ENCODE measurements around the gene KIZ. TPM values are rescaled to one million over a fixed set of nuclear protein-coding genes. Genes with fewer than 3 reads are reported as not detected.

KIZ gene
- total RNA-seq, result 23.5 TPM

GRCh38 chr20:21125849-21126580, at the start of gene KIZ:
Gene KIZ, plus strand, starts transcription at chr20:21126082. Its CDS starts 34 bp downstream, at chr20:21126116.
- peak; percentile 96 for DNase-seq (ENCODE audit: low spot score)

GRCh38 chr20:21077809-21078345, 48.0 kb upstream of the KIZ start:
- DNase-seq (ENCODE audit: low spot score), result no peak

DNA sequence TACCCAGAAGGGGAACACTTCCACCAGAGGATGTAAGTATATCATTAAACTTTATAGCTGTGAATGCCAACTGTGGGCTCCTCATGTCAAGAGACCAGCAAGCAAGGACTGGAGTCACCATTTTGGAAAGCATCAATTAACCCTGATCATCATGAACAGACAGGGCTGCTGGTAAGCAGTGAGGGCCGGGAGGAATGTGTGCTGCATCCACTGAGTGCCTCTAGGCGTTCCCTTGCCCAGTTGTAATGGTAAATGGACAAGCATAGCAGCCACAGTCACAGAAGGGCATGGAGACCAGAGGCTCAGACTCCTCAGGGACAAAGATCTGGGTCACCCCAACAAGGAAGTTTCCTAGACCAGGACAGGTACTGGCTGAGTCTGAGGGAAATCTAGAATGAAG, 43.3 kb upstream of the KIZ start:
- no peak for DNase-seq (ENCODE audit: low spot score)

DNA sequence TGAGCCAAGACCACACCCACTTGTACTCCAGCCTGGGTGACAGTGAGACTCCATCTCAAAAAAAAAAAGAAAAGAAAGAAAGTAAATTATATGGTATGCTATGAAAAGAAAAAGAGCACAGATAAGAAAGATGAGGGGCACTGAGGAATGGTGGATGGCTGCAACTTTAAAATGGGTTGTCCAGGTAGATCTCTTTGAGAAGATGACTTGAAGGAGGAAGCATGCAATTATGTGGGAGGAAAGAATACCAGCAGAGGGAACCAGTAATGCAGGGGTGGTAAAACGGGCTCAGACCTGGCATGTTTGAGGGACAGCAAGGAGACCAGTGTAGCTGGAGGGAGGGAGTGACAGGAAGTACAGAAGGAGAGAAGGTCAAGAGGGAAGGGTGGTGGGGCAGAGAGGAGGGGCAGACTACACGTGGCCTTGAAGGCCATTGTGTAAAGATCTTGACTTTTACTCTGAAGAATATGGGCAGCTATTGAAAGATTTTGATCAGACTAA, 42.0 kb upstream of the KIZ start:
- no peak for DNase-seq (ENCODE audit: low spot score)

DNA sequence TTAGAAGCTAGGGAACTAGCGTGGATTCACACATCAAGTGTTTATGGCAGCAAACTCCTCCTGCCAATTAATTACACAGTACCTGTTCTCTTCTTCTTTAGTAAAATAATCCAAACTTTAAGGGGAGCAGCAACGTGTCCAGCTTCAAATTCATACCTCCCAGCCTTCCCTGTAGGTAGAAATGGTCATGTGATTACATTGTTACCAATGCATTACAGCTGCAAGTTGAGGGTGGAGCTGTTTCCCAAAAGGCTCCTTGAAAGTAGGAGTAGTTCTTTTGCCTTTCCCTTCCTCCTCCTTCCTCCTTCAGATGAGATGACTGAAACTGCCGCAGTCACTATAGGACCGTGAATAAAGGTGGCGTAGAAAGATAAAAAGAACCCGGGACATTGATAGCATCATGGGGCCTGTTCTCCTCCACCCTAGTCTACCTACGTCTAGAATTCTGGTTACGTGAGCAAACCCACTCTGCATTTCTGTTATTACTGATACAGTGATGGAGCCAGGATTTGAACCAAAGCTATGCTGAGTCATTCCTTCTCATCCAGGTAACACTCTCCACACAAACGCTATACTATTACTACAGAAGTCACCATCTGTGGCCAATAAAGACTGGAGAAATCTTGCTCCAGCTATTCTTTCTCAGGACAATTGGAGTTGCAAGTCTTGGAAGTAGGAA, 37.9 kb upstream of the KIZ start:
- DNase-seq (ENCODE audit: low spot score), result no peak

DNA sequence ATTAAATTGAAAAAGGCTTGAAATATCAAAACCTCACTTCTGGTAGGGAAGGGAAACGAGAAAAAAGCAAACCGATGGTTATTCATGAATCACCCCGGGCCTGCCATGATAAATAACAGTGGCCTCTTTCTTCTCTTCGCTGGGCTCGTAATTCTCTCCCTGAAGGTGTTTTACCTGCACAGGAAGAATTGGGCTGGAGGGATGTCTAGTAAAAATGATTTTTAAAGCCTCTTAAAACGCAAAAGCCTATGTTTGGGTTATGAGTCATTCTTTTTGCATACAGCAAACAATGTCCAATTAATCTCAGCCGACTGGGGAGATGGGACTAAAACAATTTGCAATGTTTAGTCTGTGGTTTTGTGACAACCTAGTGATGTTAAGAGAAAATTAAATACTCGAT, 36.5 kb upstream of the KIZ start:
- no peak for DNase-seq (ENCODE audit: low spot score)

DNA sequence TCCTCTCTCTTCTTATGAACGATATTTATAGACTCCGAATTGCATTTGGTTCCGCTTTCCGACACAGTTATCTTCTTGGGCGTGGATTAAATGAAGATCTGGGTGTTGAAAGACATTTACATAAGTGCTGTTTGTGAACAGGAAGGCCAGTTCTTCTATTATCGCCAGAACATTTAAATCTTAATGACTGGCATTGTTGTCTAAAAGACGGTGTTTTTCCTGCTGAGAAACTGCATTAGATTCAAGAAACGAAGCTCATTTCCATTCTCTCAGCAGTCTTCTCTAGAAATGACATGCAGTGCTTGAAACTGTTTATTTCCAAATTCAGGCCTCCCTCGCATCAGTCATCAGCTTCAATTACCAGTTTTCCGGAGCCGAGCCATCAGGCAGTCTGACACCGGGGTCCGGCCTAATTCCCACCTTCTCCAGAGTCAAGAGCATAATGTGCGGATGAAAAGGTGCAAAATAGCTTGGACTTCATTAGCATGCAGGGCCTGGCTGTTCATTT, 35.7 kb upstream of the KIZ start:
- no peak for DNase-seq (ENCODE audit: low spot score)

GRCh38 chr20:21090721-21091120, 35.2 kb upstream of the KIZ start:
- no peak for DNase-seq (ENCODE audit: low spot score)

DNA sequence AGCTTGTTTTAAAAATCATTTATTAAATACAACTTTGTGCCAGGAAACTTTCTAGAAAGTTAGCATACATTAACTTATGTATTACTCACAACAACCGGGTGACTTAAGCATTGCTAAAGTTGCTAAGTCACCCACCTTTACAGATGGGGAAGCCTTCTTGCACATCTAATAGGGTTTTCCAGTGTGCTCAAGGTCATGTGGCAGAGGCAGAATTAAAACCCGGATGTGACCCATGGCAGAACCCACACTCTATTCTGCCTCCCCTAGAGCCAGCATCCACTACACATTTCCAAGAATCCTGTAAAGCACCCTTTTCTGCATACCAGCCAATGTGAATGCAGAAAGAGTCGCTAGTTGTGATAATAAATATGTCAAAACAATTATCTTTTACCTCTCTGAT, 33.1 kb upstream of the KIZ start:
- no peak for DNase-seq (ENCODE audit: low spot score)

- DNase-seq (ENCODE audit: low spot score), result no peak
Measured at GRCh38 chr20:21096321-21097043, 29.4 kb upstream of the KIZ start.

- DNase-seq (ENCODE audit: low spot score), result no peak
Measured at GRCh38 chr20:21099751-21100577, 25.9 kb upstream of the KIZ start.

DNA sequence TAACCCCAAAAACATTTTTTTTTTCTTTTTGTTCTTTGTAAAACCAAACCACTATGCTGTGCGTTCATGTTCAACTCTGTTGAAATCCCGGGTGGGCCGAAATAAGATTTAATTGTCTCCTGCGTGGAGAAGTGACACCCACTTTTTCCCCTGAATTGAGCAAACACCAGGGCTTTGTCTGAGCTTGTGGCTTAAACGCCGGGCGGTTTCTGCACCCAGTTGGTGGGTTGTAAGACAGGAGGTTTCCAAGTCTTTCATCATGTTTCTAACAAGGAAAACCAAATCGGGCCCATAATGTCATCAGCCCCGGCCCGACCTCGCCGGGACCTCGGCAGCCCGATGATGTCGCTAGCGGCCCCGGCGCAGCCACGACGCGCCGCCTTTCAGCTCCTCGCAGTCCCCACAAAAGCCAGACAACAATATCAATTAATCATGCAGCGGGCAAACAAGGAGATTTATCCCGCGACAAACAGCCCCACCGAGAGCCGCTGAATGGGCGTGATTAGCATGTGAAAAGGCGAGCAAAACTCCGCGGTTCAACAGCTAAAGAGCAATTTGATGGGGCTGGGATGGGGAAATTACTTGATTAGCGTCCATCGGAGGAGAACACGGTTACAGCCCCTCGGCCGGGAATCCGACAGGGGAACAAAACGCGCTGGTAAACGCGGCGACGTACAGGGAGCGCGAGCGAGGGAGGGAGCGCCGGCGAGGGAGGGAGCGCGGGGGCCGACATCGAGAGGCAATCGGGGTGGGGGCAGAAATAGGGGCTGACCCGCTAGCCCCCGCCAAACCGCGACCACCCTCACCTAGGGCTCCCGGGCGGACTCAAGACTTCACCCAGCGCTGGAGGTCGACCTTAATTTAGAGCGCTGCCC, 25.1 kb upstream of the KIZ start:
- DNase-seq (ENCODE audit: low spot score), result no peak

DNA sequence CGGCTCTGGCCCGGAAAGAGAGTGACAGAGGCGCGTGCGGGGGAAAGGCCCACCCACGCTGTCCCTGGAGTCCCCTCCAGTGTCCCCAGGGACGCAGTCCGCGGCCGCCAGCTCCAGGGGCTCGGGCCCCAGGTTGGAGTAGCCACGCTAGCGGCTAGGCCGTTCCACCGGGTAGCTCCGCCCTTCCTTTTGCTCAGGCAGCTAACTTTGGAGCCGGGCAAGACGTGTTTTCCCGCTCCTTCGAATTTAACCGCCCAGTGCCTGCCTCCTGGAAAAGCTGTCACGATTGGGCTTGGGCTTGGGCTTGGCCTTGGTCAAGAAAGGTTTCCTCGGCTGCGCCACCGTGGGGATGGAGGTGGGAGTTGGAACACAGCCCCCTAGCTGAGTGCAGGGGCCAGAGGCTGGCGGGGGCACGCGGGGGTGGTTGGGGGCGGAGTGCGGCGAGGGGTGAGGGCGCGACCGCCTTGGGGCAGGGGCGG, 24.4 kb upstream of the KIZ start:
- no peak for DNase-seq (ENCODE audit: low spot score)

DNA sequence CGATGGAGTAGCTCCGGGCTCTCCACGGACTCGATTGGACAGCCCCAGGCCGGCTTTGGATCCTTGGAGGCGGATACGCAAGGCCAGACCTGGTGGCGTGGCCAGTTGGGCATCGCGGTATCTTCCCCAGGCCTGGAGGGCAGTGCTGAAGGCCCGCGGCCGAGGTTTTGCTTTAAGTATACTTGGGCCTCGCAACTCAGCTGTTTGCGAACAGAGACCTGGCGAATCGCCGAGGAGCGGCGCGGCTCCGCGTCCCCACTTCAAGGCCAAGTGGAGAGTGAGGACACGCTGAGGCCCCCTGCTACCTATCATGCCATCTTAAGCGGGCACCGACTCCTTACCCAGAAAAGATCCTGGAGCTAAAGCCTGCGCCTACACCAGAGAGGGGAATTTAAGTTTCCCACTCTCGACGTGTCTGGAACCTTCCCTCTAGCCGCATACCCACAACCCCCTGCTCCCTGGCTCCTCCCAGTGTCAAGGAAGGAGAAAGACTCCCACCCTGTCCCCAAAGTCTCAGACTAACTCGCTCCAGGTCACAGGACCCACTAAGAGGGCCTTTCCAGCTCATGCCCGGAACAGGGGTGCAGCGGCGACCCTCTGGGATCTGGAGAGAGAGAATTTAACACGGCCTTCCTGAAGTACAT, 23.8 kb upstream of the KIZ start:
- DNase-seq (ENCODE audit: low spot score), result no peak

DNA sequence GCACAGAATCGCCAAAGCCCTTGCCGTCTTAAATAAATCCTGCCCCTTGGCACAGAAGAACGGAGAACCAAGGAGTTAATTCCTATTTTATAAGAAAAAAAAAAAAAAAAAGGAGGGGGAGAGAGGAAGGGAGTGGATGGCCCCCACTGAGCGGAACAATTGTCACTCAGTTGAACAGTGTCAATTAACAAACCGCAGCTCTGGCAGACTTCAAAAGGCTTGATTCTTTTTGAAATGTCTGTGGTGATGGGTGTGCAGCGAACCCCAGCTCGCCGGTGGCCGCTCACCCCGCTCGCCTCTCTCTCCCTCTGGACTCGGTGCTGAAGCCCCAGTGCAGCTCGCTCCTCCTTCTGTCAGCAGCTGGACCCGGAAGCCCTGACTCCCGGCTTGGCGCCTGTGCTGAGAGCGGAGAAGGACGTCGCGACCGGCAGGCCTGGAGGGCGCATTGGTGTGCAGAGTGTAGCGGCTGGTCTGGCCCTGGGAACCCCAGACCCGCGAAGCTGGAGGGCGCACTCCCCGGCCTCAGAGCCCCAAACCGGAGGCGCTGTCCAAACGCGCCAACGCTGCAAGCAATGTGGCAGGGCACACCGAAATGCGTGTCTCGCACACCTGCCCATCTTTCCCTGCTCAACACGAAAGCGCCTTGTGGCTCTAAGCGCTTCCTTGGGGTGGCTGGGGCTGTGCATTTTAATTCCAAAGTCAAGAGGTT, 23.1 kb upstream of the KIZ start:
- peak; percentile 24 for DNase-seq (ENCODE audit: low spot score)

DNA sequence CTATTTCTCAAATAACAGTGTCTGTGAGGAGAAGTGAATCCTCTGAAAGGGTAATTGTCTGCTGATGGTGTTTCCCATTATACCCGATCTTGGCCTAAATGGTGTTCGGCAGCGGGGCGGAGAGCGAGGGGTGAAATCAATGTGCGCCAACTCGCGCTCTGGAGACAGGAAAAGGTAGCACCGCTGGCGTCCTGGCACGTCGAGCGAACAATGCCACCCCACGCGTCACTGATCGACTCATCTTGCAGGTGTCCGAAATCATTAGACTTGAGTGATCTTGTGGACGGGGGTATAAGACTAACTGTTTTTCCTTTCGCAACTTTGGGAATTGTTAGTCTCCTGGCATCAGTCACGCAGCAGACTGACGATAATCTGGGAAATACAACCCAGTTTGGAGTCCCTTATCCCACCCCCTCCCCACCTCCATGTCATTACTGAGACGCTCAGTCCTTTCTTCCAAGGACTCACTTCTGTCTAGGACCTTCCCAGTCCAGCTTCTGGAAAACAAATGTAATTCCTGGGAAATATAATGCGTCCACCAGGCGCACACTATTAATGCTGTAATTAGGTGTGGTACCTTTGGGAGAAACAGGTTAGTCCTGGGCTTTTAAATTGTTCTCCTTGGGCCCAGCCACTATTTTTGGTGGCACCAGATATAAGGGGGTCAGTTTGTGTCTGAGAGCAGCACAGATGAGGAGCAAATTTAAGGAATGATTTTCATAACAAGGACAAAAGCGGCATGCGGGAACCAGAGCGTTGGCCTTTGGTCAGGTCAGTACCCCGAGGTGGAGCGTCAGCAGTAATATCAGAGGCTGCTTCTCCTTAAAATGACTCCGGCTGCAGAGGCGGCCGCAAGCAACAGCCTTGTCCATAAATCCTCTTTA, 22.1 kb upstream of the KIZ start:
- no peak for DNase-seq (ENCODE audit: low spot score)

- no peak for DNase-seq (ENCODE audit: low spot score)
Measured at GRCh38 chr20:21104466-21104761, 21.5 kb upstream of the KIZ start.

DNA sequence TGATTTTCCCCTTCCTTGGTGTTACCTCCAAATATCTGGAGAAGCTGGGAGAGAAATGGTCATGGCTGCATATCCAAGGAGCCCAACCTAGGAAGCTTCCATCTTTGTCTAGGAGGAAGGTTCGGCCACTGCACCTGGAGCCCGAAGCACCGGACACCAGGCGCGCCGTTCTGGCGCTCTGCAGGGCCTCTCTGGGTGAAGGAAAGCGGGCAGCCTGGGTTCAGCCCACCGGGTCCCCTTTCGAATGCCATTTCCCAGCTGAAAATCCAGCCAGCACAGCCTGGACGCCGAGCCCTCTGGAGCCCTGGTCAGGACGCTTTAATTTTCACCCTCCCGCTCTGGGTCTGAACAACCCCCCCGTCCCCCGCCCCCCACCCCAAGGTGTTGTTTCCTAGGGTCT, 21.0 kb upstream of the KIZ start:
- no peak for DNase-seq (ENCODE audit: low spot score)
